ENCODE results near the gene EFCAB7.

Gene EFCAB7

GRCh38 chr1:63516629-63517028, 6.7 kb upstream of the EFCAB7 start:
- TF ChIP-seq CTCF (IDR thresholded peaks at IDR 0.05; ENCODE audit: low read depth, low read length) = no peak
- no peak overlapping the region for H3K27ac ChIP-seq

GRCh38 chr1:63523738-63524137, 413 bp downstream of the EFCAB7 start:
- no peak for DNase-seq
- H3K36me3 ChIP-seq = peaks cover 11% of the 10 kb centered on the region
- no peaks in the 10 kb centered on the region for H3K9me3 ChIP-seq (ENCODE audit: severe bottlenecking)
- no peak for TF ChIP-seq CTCF (IDR thresholded peaks at IDR 0.05; ENCODE audit: low read depth, low read length)
- peak overlapping the region; percentile 97 for H3K4me3 ChIP-seq (ENCODE audit: low read depth, low read length)
- peak overlapping the region; percentile 86 for H3K27ac ChIP-seq
- H3K27me3 ChIP-seq (ENCODE audit: insufficient read depth, low read depth, severe bottlenecking) = no peaks in the 10 kb centered on the region

More at GRCh38 chr1:63516629-63517028, 6.7 kb upstream of the EFCAB7 start:
- Histone ChIP-seq H3K36me3 (peaks cover 2% of the 10 kb centered on the region; the same call in 1 of the 2 replicates), H3K4me3 (ENCODE audit: low read depth, low read length) (no peak overlapping the region), H3K9me3 (ENCODE audit: severe bottlenecking) (peaks cover 3% of the 10 kb centered on the region), H3K27me3 (ENCODE audit: insufficient read depth, low read depth, severe bottlenecking) (no peaks in the 10 kb centered on the region)
- DNase-seq = no peak

GRCh38 chr1:63524201-63524600, 876 bp downstream of the EFCAB7 start:
- Histone ChIP-seq H3K4me3 (ENCODE audit: low read depth, low read length) (peak overlapping the region; percentile 97), H3K27me3 (ENCODE audit: insufficient read depth, low read depth, severe bottlenecking) (no peaks in the 10 kb centered on the region), H3K36me3 (peaks cover 8% of the 10 kb centered on the region), H3K27ac (no peak overlapping the region; the same call in 1 of the 2 replicates), H3K9me3 (ENCODE audit: severe bottlenecking) (no peaks in the 10 kb centered on the region)
- no peak for DNase-seq
- TF ChIP-seq CTCF (IDR thresholded peaks at IDR 0.05; ENCODE audit: low read depth, low read length) = no peak

GRCh38 chr1:63532727-63533126, 9.4 kb downstream of the EFCAB7 start:
- peaks cover 10% of the 10 kb centered on the region for H3K36me3 ChIP-seq
- DNase-seq = no peak
- H3K27ac ChIP-seq = no peak overlapping the region
- H3K27me3 ChIP-seq (ENCODE audit: insufficient read depth, low read depth, severe bottlenecking) = no peaks in the 10 kb centered on the region
- TF ChIP-seq CTCF (IDR thresholded peaks at IDR 0.05; ENCODE audit: low read depth, low read length) = no peak
- no peaks in the 10 kb centered on the region for H3K9me3 ChIP-seq (ENCODE audit: severe bottlenecking)
- no peak overlapping the region for H3K4me3 ChIP-seq (ENCODE audit: low read depth, low read length)

- H3K27ac ChIP-seq = no peak overlapping the region
- no peaks in the 10 kb centered on the region for H3K27me3 ChIP-seq (ENCODE audit: insufficient read depth, low read depth, severe bottlenecking)
- peaks cover 7% of the 10 kb centered on the region; the same call in 1 of the 2 replicates for H3K36me3 ChIP-seq
- TF ChIP-seq CTCF (IDR thresholded peaks at IDR 0.05; ENCODE audit: low read depth, low read length) = no peak
- no peak for DNase-seq
- H3K4me3 ChIP-seq (ENCODE audit: low read depth, low read length) = no peak overlapping the region
- H3K9me3 ChIP-seq (ENCODE audit: severe bottlenecking) = no peaks in the 10 kb centered on the region
Measured at GRCh38 chr1:63533931-63534330, 10.6 kb downstream of the EFCAB7 start.

GRCh38 chr1:63534406-63534805, 11.1 kb downstream of the EFCAB7 start:
- Histone ChIP-seq H3K9me3 (ENCODE audit: severe bottlenecking) (no peaks in the 10 kb centered on the region), H3K36me3 (peaks cover 7% of the 10 kb centered on the region; the same call in 1 of the 2 replicates), H3K27me3 (ENCODE audit: insufficient read depth, low read depth, severe bottlenecking) (no peaks in the 10 kb centered on the region), H3K4me3 (ENCODE audit: low read depth, low read length) (no peak overlapping the region), H3K27ac (no peak overlapping the region)
- DNase-seq = no peak
- TF ChIP-seq CTCF (IDR thresholded peaks at IDR 0.05; ENCODE audit: low read depth, low read length) = no peak

Measured in WERI-Rb-1 (cell line).